Naive thymus-derived CD8-positive, alpha-beta T cell (primary cell): ENCODE data around the gene TSPAN14. TPM values are rescaled to one million over a fixed set of nuclear protein-coding genes. Genes with fewer than 3 reads are reported as not detected.
"Not testable (repeated sequence)": the region's sequence is repeated elsewhere in the genome, so short reads cannot be mapped to it uniquely, and the experiment has no call there.

ENCODE experiments used
- ATAC-seq, 2 donors: fragments of 150-1000 bp; cut with Tn5 transposase in 1 of 2; sonication (Bioruptor Pico), chemical (Tn5 transposase) in 1 of 2; 1 replicate in 1 of 2; 2 replicates in 1 of 2; pipeline ENCODE4 v1.10.0; 2021; ENCODE audit warnings: mild to moderate bottlenecking in 2 of 2, moderate library complexity in 2 of 2
- POLR2A ChIA-PET: fragments of 350-600 bp; sonication (Branson Sonifier 250); formaldehyde crosslinking; loops from one replicate; lab custom pipeline; 2021; ENCODE audit warnings: antibody characterized with exemption; lab: Charles Lee
- DNase-seq, 10 donors: peaks; one replicate each; pipeline versions ENCODE4 v3.0.0 to v3.0.0-alpha.2; 2020 to 2022
- H3K27ac Mint-ChIP-seq, 10 donors: one replicate each; pipeline ENCODE4 v1.8.0; 2020 to 2022; ENCODE audit warnings: mild to moderate bottlenecking in 10 of 10, mixed read lengths in 10 of 10, moderate library complexity in 4 of 10, inconsistent platforms in 1 of 10
- H3K27me3 Mint-ChIP-seq, 5 donors: one replicate each; pipeline ENCODE4 v1.8.0; 2021 to 2022; ENCODE audit warnings: mixed read lengths in 5 of 5
- H3K36me3 Mint-ChIP-seq, 3 donors: one replicate each; pipeline ENCODE4 v1.8.0; 2020 to 2022; ENCODE audit warnings: mixed read lengths in 3 of 3, mild to moderate bottlenecking in 2 of 3, inconsistent platforms in 1 of 3
- H3K4me1 Mint-ChIP-seq, 4 donors: one replicate each; pipeline ENCODE4 v1.8.0; 2021 to 2022; ENCODE audit warnings: mixed read lengths in 4 of 4
- H3K4me3 Mint-ChIP-seq, 10 donors: one replicate each; pipeline ENCODE4 v1.8.0; 2020 to 2022; ENCODE audit warnings: mild to moderate bottlenecking in 10 of 10, mixed read lengths in 10 of 10, moderate library complexity in 6 of 10, inconsistent platforms in 1 of 10
- H3K9me3 Mint-ChIP-seq, 9 donors: one replicate each; pipeline ENCODE4 v1.8.0; 2020 to 2022; ENCODE audit warnings: mixed read lengths in 9 of 9, mild to moderate bottlenecking in 3 of 9, inconsistent platforms in 1 of 9, moderate library complexity in 1 of 9
- polyA plus RNA-seq, 3 donors: library from polyadenylated mRNA; unstranded; fragments of 300-500 nt; fragmentation: Illumina TruSeq; gene quantifications; one replicate each; pipeline ENCODE4 v1.2.3, GENCODE V29; 2021
- total RNA-seq, 8 experiments: library from RNA in 2 of 8; stranded (reverse) in 2 of 8; gene quantifications; one replicate each; pipeline ENCODE4 v1.2.3 and lab custom pipeline; 2021 to 2026

Gene TSPAN14
- total and polyA plus RNA-seq, 5 experiments from 2014 or later: 152 to 293 (median 163) TPM

DNA sequence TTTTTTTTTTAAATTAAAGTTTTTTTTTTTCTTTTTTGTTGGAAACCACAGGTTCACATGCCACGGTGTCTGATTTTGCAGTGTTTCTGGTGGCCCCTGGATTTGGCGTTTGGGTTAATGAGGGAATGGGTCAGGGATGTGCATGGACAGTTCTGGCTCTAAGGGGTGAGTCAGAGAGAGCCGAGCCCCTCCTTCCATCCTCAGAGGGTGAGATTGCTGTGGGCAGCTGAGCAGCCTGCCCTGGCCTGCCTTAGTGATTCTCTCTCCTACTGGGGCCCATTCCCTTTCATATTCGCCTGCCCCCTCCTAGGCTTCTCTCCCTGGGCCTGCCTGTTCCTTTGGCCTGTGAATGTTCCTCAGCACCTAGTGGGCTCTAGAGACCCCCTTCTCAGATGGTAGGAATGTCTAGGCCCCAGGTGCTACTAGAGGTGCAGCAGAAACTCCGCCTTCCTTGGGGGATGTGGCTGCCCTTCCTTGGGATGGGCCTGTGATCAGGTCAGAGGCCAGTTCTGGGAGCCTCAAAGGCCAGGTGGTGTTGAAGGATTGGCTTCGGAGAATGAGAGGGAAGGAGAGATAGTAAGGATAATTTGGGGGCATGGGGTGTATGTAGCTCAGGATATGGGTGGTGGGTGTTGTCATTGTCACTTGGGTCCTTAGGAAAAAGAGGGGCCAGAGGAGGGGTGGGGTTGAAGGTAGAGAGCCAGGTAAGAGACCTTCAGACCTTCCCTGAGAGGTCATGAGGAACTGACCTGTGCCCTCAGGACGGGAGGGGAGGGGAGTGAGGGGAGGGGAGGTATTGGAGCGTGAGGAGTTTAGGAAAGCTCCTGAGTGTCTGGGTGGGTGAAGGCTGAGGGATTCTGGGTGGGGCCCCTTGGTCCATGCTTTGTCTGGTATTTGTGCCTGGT lies 19.8 kb downstream of the TSPAN14 start:
- DNase-seq (no peak), ATAC-seq (peak in 1 of 2 donors; percentile 2)
- peaks cover 49 to 96% (median 89%) of the 10 kb centered on the region in 4 donors for H3K4me1 Mint-ChIP-seq
- POLR2A ChIA-PET: interaction anchor here (0.7 to 37.5 kb wide), 6 partner anchors 13 to 77 kb away, joined by 3 to 914 read pairs (median 194); partner anchors contain the start of gene TSPAN14
- H3K36me3 Mint-ChIP-seq: peaks cover 19 to 64% (median 28%) of the 10 kb centered on the region in 3 donors
- H3K27ac Mint-ChIP-seq: peak overlapping the region; percentile 84 to 99 (median 94)
- peak overlapping the region in 9 of 10 donors; percentile 55 to 99 (median 86) for H3K4me3 Mint-ChIP-seq
- H3K27me3 Mint-ChIP-seq: no peaks in the 10 kb centered on the region
- H3K9me3 Mint-ChIP-seq: peaks cover 0 to 10% (median 5%) of the 10 kb centered on the region in 9 donors

DNA sequence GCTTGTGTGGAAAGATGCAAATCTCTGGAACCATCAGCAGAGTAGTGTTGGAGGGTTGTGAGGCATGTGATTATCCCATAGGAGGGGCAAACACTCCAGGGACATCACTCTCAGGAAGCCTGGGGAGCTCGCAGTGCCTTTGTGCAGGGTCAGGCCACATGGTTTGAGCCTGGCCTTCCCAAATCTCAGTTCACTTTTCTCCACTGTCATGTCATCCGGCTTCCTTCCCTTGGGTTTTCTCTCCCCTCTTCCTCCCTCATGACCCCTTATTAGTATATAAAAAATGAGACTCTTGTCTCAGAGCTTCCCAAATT lies 20.4 kb downstream of the TSPAN14 start:
- no peak for ATAC-seq

GRCh38 chr10:80474941-80475340 lies 20.8 kb downstream of the TSPAN14 start:
- no peaks in the 10 kb centered on the region for H3K27me3 Mint-ChIP-seq

More for the DNA sequence above, 20.4 kb downstream of the TSPAN14 start:
- peaks cover 46 to 90% (median 85%) of the 10 kb centered on the region in 4 donors for H3K4me1 Mint-ChIP-seq
- peak overlapping the region in 8 of 10 donors; percentile 42 to 93 (median 78) for H3K4me3 Mint-ChIP-seq
- no peaks in the 10 kb centered on the region for H3K27me3 Mint-ChIP-seq
- H3K36me3 Mint-ChIP-seq: peaks cover 16 to 64% (median 25%) of the 10 kb centered on the region in 3 donors
- POLR2A ChIA-PET: interaction anchor here (20.4 to 37.5 kb wide), 3 partner anchors 13 to 31 kb away, joined by 382 to 914 read pairs (median 643); partner anchors contain the start of gene TSPAN14
- DNase-seq: no peak
- peak overlapping the region; percentile 76 to 99 (median 92) for H3K27ac Mint-ChIP-seq
- peaks cover 0 to 10% (median 5%) of the 10 kb centered on the region in 9 donors for H3K9me3 Mint-ChIP-seq

GRCh38 chr10:80475641-80476040 lies 21.5 kb downstream of the TSPAN14 start:
- DNase-seq, H3K9me3 Mint-ChIP-seq, H3K27me3 Mint-ChIP-seq, ATAC-seq: not testable (repeated sequence)
- peaks cover 14 to 66% (median 29%) of the 10 kb centered on the region in 3 donors for H3K36me3 Mint-ChIP-seq
- H3K4me3 Mint-ChIP-seq: peak overlapping the region in 6 of 10 donors; percentile 31 to 51 (median 42)
- peaks cover 48 to 88% (median 82%) of the 10 kb centered on the region in 4 donors for H3K4me1 Mint-ChIP-seq
- H3K27ac Mint-ChIP-seq: peak overlapping the region; percentile 73 to 99 (median 88)
- POLR2A ChIA-PET: interaction anchor here (0.7 to 37.5 kb wide), 4 partner anchors 10 to 30 kb away, joined by 6 to 914 read pairs (median 512); partner anchors contain the start of gene TSPAN14

More at GRCh38 chr10:80474941-80475340, 20.8 kb downstream of the TSPAN14 start:
- H3K36me3 Mint-ChIP-seq: peaks cover 14 to 63% (median 25%) of the 10 kb centered on the region in 3 donors
- peak overlapping the region in 7 of 10 donors; percentile 19 to 93 (median 85) for H3K4me3 Mint-ChIP-seq
- peaks cover 45 to 88% (median 83%) of the 10 kb centered on the region in 4 donors for H3K4me1 Mint-ChIP-seq
- H3K9me3 Mint-ChIP-seq: peaks cover 0 to 10% (median 5%) of the 10 kb centered on the region in 9 donors
- DNase-seq: no peak
- peak overlapping the region; percentile 76 to 99 (median 92) for H3K27ac Mint-ChIP-seq
- POLR2A ChIA-PET: interaction anchor here (20.4 to 37.5 kb wide), 3 partner anchors 12 to 30 kb away, joined by 382 to 914 read pairs (median 643); partner anchors contain the start of gene TSPAN14
- no peak for ATAC-seq

- peaks cover 43 to 87% (median 82%) of the 10 kb centered on the region in 4 donors for H3K4me1 Mint-ChIP-seq
- DNase-seq (no peak), ATAC-seq (no peak)
- POLR2A ChIA-PET: interaction anchor here (0.7 to 37.5 kb wide), 7 partner anchors 8 to 36 kb away, joined by 3 to 914 read pairs (median 7); partner anchors contain the start of gene TSPAN14
- peak overlapping the region in 9 of 10 donors; percentile 44 to 88 (median 80) for H3K27ac Mint-ChIP-seq
- H3K4me3 Mint-ChIP-seq: peak overlapping the region in 7 of 10 donors; percentile 19 to 61 (median 46)
- H3K36me3 Mint-ChIP-seq: peaks cover 14 to 70% (median 32%) of the 10 kb centered on the region in 3 donors
- H3K27me3 Mint-ChIP-seq: no peaks in the 10 kb centered on the region
- H3K9me3 Mint-ChIP-seq: peaks cover 0 to 10% (median 5%) of the 10 kb centered on the region in 9 donors
Observed at GRCh38 chr10:80476685-80477084, 22.6 kb downstream of the TSPAN14 start.

DNA sequence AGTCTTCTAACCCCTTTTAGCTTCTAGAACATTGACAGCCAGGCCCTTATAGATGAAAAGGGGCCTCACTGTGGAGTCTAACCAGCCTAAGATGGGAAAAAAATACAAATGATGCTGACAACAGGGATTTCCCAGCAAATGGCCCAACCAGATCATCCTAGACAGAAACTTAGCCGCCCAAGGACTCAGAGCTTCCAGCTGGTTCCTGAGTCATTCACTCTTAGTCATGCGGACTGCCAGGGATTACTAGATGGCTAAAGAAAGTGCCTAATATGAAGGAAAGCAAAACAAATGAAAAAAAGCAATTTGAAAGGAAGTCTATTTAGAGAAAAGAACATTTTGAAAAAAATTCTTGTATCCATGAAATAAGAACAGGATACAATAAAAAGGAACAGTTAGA lies 23.7 kb downstream of the TSPAN14 start:
- H3K36me3 Mint-ChIP-seq: peaks cover 14 to 77% (median 32%) of the 10 kb centered on the region in 3 donors
- H3K4me1 Mint-ChIP-seq: peaks cover 42 to 87% (median 79%) of the 10 kb centered on the region in 4 donors
- peak overlapping the region in 6 of 10 donors; percentile 5 to 61 (median 54) for H3K4me3 Mint-ChIP-seq
- H3K27ac Mint-ChIP-seq: peak overlapping the region; percentile 56 to 86 (median 80)
- H3K9me3 Mint-ChIP-seq: peaks cover 0 to 10% (median 5%) of the 10 kb centered on the region in 9 donors
- H3K27me3 Mint-ChIP-seq: no peaks in the 10 kb centered on the region
- POLR2A ChIA-PET: interaction anchor here (0.8 to 37.5 kb wide), 7 partner anchors 9 to 291 kb away, joined by 3 to 914 read pairs (median 7); partner anchors contain the start of gene TSPAN14
- ATAC-seq: no peak
- DNase-seq: no peak

DNA sequence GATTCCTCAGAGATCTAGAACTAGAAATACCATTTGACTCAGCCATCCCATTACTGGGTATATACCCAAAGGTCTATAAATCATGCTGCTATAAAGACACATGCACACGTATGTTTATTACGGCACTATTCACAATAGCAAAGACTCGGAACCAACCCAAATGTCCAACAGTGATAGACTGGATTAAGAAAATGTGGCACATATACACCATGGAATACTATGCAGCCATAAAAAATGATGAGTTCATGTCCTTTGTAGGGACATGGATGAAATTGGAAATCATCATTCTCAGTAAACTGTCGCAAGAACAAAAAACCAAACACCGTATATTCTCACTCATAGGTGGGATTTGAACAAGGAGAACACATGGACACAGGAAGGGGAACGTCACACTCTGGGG lies 26.3 kb downstream of the TSPAN14 start:
- DNase-seq, ATAC-seq, H3K27me3 Mint-ChIP-seq, H3K9me3 Mint-ChIP-seq: not testable (repeated sequence)
- Mint-ChIP-seq H3K36me3 (peaks cover 14 to 71% (median 27%) of the 10 kb centered on the region in 3 donors), H3K4me3 (peak overlapping the region in 6 of 10 donors; percentile 26 to 61 (median 40)), H3K4me1 (peaks cover 37 to 86% (median 73%) of the 10 kb centered on the region in 4 donors), H3K27ac (peak overlapping the region in 8 of 10 donors; percentile 32 to 92 (median 67))
- POLR2A ChIA-PET: interaction anchor here (13.9 kb wide), 1 partner anchor 15 kb away, joined by 643 read pairs; the partner anchor contains the start of gene TSPAN14

- POLR2A ChIA-PET: interaction anchor here (1.6 to 13.9 kb wide), 2 partner anchors 15 to 18 kb away, joined by 7 to 643 read pairs; partner anchors contain the start of gene TSPAN14
- Mint-ChIP-seq H3K4me1 (peaks cover 38 to 86% (median 73%) of the 10 kb centered on the region in 4 donors), H3K27ac (peak overlapping the region in 7 of 10 donors; percentile 58 to 92 (median 86)), H3K9me3 (peaks cover 0 to 10% (median 5%) of the 10 kb centered on the region in 9 donors), H3K27me3 (no peaks in the 10 kb centered on the region), H3K4me3 (peak overlapping the region in 5 of 10 donors; percentile 4 to 58 (median 31)), H3K36me3 (peaks cover 14 to 67% (median 27%) of the 10 kb centered on the region in 3 donors)
- ATAC-seq (no peak), DNase-seq (no peak)
Observed at GRCh38 chr10:80480852-80481251, 26.7 kb downstream of the TSPAN14 start.

GRCh38 chr10:80484243-80484642 lies 30.1 kb downstream of the TSPAN14 start:
- peaks cover 48 to 92% (median 83%) of the 10 kb centered on the region in 4 donors for H3K4me1 Mint-ChIP-seq
- peaks cover 0 to 47% (median 11%) of the 10 kb centered on the region in 3 donors for H3K36me3 Mint-ChIP-seq
- DNase-seq (no peak), ATAC-seq (no peak)
- peak overlapping the region; percentile 89 to 98 (median 95) for H3K27ac Mint-ChIP-seq
- no peaks in the 10 kb centered on the region for H3K9me3 Mint-ChIP-seq
- POLR2A ChIA-PET: interaction anchor here (0.7 to 13.9 kb wide), 5 partner anchors 9 to 110 kb away, joined by 3 to 643 read pairs (median 9); partner anchors contain the start of gene TSPAN14
- H3K27me3 Mint-ChIP-seq: no peaks in the 10 kb centered on the region
- H3K4me3 Mint-ChIP-seq: peak overlapping the region; percentile 29 to 89 (median 73)

GRCh38 chr10:80484676-80485075 lies 30.6 kb downstream of the TSPAN14 start:
- DNase-seq (no peak), ATAC-seq (peak; percentile 9 to 15)
- H3K4me3 Mint-ChIP-seq: peak overlapping the region; percentile 66 to 89 (median 74)

More at GRCh38 chr10:80484676-80485075, 30.6 kb downstream of the TSPAN14 start:
- POLR2A ChIA-PET: interaction anchor here (2.4 to 13.9 kb wide), 3 partner anchors 16 to 40 kb away, joined by 9 to 643 read pairs (median 205); partner anchors contain the start of gene TSPAN14
- H3K36me3 Mint-ChIP-seq: peaks cover 2 to 47% (median 13%) of the 10 kb centered on the region in 3 donors
- H3K27ac Mint-ChIP-seq: peak overlapping the region; percentile 86 to 98 (median 95)
- H3K27me3 Mint-ChIP-seq: no peaks in the 10 kb centered on the region
- H3K9me3 Mint-ChIP-seq: no peaks in the 10 kb centered on the region
- H3K4me1 Mint-ChIP-seq: peaks cover 52 to 96% (median 87%) of the 10 kb centered on the region in 4 donors
